NT2/D1 (cell line): ENCODE measurements around the gene TANC1.

Experiments used
- SUZ12 ChIP-seq: IDR thresholded peaks from 2 replicates; pipeline ENCODE4 v1.6.1; 2011; ENCODE audit not compliant: insufficient read length, insufficient read depth; ENCODE audit errors: extremely low read depth
- ZNF274 ChIP-seq: IDR thresholded peaks from 2 replicates; pipeline ENCODE4 v1.6.1; 2011; ENCODE audit warnings: mild to moderate bottlenecking, low read depth, low read length

DNA sequence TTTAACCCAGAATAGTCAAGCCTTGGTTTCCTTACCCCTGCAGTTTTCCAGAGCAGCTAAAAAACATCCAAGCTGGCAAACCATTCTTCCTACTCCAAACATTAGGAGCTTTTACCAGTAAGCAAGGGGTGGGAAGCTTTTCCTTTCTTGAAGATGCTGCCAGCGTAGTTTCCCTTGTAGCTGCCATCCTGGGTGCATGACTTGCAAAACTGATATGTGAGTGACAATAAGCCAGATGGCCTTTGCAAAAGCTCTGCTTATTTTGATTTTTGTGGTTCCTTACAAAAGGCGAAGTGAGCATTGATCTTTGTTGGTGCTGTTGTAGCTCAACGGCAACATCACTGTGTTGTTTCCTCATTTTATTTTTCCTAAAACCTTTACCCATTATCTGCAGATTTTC, 179.2 kb downstream of the TANC1 start:
- no peak for TF ChIP-seq SUZ12
- TF ChIP-seq ZNF274: no peak
